Brain microvascular endothelial cell (primary cell): ENCODE data around the gene ATP5F1D.

Source experiments
- DNase-seq: peaks from one replicate; pipeline ENCODE4 v3.0.0-alpha.2; 2020
- H3K27ac ChIP-seq: fragments of 250-450 bp; sonication (Bioruptor Pico); 2 replicates; pipeline ENCODE4 v1.5.1; 2020; ENCODE audit warnings: mild to moderate bottlenecking, moderate library complexity
- H3K27me3 ChIP-seq: fragments of 250-450 bp; sonication (Bioruptor Pico); replicated peaks from 2 replicates; pipeline ENCODE4 v1.5.1; 2020; ENCODE audit warnings: mild to moderate bottlenecking
- H3K36me3 ChIP-seq: fragments of 250-450 bp; sonication (Bioruptor Pico); replicated peaks from 2 replicates; pipeline ENCODE4 v1.5.1; 2020; ENCODE audit warnings: mild to moderate bottlenecking
- H3K4me3 ChIP-seq: 2 replicates; pipeline ENCODE4 v1.5.1; 2011; ENCODE audit warnings: low read depth, mild to moderate bottlenecking, control low read depth, low read length, moderate library complexity
- CTCF ChIP-seq: IDR thresholded peaks from 2 replicates; pipeline ENCODE4 v1.5.1; 2011; ENCODE audit warnings: low read depth, mild to moderate bottlenecking, moderate library complexity, low read length, control low read depth, inconsistent platforms; ENCODE audit errors: missing control alignments
- in situ Hi-C: cut with HindIII; loops from 2 replicates; pipeline ENCODE4 v1.10.0; 2017; ENCODE audit warnings: low sequenced_read_pairs, low pct_ligation_motif_present

The ATP5F1D gene

GRCh38 chr19:1238369-1239303, 2.9 kb upstream of the ATP5F1D start:
- Histone ChIP-seq H3K27ac (no peak overlapping the region), H3K36me3 (peaks cover 21% of the 10 kb centered on the region), H3K4me3 (peak overlapping the region; percentile 72), H3K27me3 (no peaks in the 10 kb centered on the region)
- in situ Hi-C loops = loop anchor here (25.0 kb wide), 1 partner anchor 126 kb away; the partner anchor contains the start of gene GPX4
- no peak for TF ChIP-seq CTCF
- no peak for DNase-seq

- Histone ChIP-seq H3K36me3 (peaks cover 14% of the 10 kb centered on the region), H3K27ac (no peak overlapping the region), H3K27me3 (no peaks in the 10 kb centered on the region), H3K4me3 (no peak overlapping the region)
- no peak for TF ChIP-seq CTCF
- in situ Hi-C loops = loop anchor here (25.0 kb wide), 1 partner anchor 127 kb away; the partner anchor contains the start of gene GPX4
- DNase-seq = no peak
Measured at GRCh38 chr19:1239420-1239795, 2.1 kb upstream of the ATP5F1D start.

GRCh38 chr19:1239796-1240737, 1.5 kb upstream of the ATP5F1D start:
- DNase-seq = peak; percentile 67
- Histone ChIP-seq H3K36me3 (peaks cover 7% of the 10 kb centered on the region), H3K4me3 (peak overlapping the region; percentile 47), H3K27me3 (no peaks in the 10 kb centered on the region), H3K27ac (peak overlapping the region; percentile 25)
- peak; percentile 62 for TF ChIP-seq CTCF
- in situ Hi-C loops = loop anchor here (25.0 kb wide), 1 partner anchor 128 kb away; the partner anchor contains the start of gene GPX4

- no peak overlapping the region for H3K27ac ChIP-seq
- no peak for TF ChIP-seq CTCF
- in situ Hi-C loops = loop anchor here (25.0 kb wide), 1 partner anchor 129 kb away; the partner anchor contains the start of gene GPX4
Measured at GRCh38 chr19:1240925-1241324, 626 bp upstream of the ATP5F1D start.

GRCh38 chr19:1243768-1244692, 2.5 kb downstream of the ATP5F1D start:
- no peak overlapping the region for H3K4me3 ChIP-seq
- DNase-seq = peak; percentile 65
- H3K36me3 ChIP-seq = no peaks in the 10 kb centered on the region
- H3K27me3 ChIP-seq = no peaks in the 10 kb centered on the region
- in situ Hi-C loops = loop anchor here (25.0 kb wide), 1 partner anchor 132 kb away; the partner anchor contains the start of gene GPX4
- TF ChIP-seq CTCF = peak; percentile 91
- H3K27ac ChIP-seq = no peak overlapping the region

More at GRCh38 chr19:1240925-1241324, 626 bp upstream of the ATP5F1D start:
- Histone ChIP-seq H3K36me3 (no peaks in the 10 kb centered on the region), H3K4me3 (no peak overlapping the region), H3K27me3 (no peaks in the 10 kb centered on the region)
- DNase-seq = no peak
